Activated T-cell treated with anti-CD3 and anti-CD28 coated beads, Interleukin-2, amount 50 U/mL, for 72 hours (primary cell): ENCODE data around the gene CR1. TPM values are rescaled to one million over a fixed set of nuclear protein-coding genes. Genes with fewer than 3 reads are reported as not detected.
"Not testable (repeated sequence)": the region's sequence is repeated elsewhere in the genome, so short reads cannot be mapped to it uniquely, and the experiment has no call there.

Experiments
- ATAC-seq, 2 donors: fragments of 150-1000 bp; cut with Tn5 transposase; replicated peaks in 1 of 2; 2 replicates each; pipeline ENCODE4 v1.10.0; 2021; ENCODE audit warnings: moderate library complexity in 2 of 2, mild to moderate bottlenecking in 1 of 2
- DNase-seq, 2 donors: peaks; one replicate each; pipeline ENCODE4 v3.0.0; 2021 to 2022; ENCODE audit warnings: mixed read lengths in 1 of 2
- H3K27ac Mint-ChIP-seq: one replicate; pipeline ENCODE4 v1.8.0; 2022; ENCODE audit warnings: mild to moderate bottlenecking, moderate library complexity, mixed read lengths
- H3K27me3 Mint-ChIP-seq: one replicate; pipeline ENCODE4 v1.8.0; 2022; ENCODE audit warnings: low read depth, mixed read lengths
- H3K36me3 Mint-ChIP-seq, 2 donors: one replicate each; pipeline ENCODE4 v1.8.0; 2022; ENCODE audit warnings: mixed read lengths in 2 of 2, mild to moderate bottlenecking in 1 of 2; ENCODE audit not compliant: insufficient read depth in 2 of 2
- H3K4me1 Mint-ChIP-seq: one replicate; pipeline ENCODE4 v1.8.0; 2022; ENCODE audit warnings: low read depth, mixed read lengths
- H3K4me3 Mint-ChIP-seq, 2 donors: one replicate each; pipeline ENCODE4 v1.8.0; 2022; ENCODE audit warnings: mild to moderate bottlenecking in 2 of 2, mixed read lengths in 2 of 2, moderate library complexity in 2 of 2
- H3K9me3 Mint-ChIP-seq, 2 donors: one replicate each; pipeline ENCODE4 v1.8.0; 2022; ENCODE audit warnings: mixed read lengths in 2 of 2
- total RNA-seq, 2 donors: library from RNA; stranded (reverse); gene quantifications; one replicate each; pipeline ENCODE4 v1.2.3, GENCODE V29; 2022

The CR1 gene
- total RNA-seq, 2 donors from 2014 or later, result 0.09 to 0.22 TPM

GRCh38 chr1:207486198-207486597 lies 9.8 kb upstream of the CR1 start:
- Mint-ChIP-seq H3K4me1 (no peaks in the 10 kb centered on the region), H3K27ac (no peak overlapping the region), H3K27me3 (no peaks in the 10 kb centered on the region), H3K4me3 (no peak overlapping the region), H3K9me3 (no peaks in the 10 kb centered on the region), H3K36me3 (no peaks in the 10 kb centered on the region)
- DNase-seq, result no peak
- no peak for ATAC-seq

- Mint-ChIP-seq H3K4me1 (no peaks in the 10 kb centered on the region), H3K27ac (no peak overlapping the region), H3K36me3 (no peaks in the 10 kb centered on the region), H3K9me3 (no peaks in the 10 kb centered on the region), H3K4me3 (no peak overlapping the region), H3K27me3 (no peaks in the 10 kb centered on the region)
- no peak for DNase-seq
- no peak for ATAC-seq
These were observed 8.3 kb upstream of the CR1 start for GRCh38 chr1:207487636-207488035.

DNA sequence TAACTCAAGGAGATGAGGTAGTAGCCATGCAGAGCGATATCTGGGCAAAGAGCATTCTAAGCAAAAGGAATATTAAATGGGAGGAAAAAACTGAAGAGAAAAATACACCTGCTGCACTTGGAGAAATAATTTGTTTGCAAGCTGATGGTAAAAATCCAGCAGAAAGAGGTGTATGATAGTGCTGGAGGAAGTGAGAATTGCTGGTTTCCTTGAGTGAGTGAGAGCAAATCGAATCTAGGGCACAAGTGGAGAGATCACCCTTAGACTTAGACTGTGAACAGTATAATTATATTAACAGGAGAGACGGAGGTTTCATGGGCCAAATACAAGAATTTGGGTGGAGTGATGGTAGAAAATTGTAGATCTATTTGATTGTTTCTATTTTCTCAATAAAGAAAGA lies 2.7 kb upstream of the CR1 start:
- Mint-ChIP-seq H3K27ac (no peak overlapping the region), H3K9me3 (no peaks in the 10 kb centered on the region), H3K4me1 (peaks cover 12% of the 10 kb centered on the region), H3K27me3 (peaks cover 18% of the 10 kb centered on the region), H3K36me3 (no peaks in the 10 kb centered on the region), H3K4me3 (no peak overlapping the region)
- no peak for DNase-seq
- ATAC-seq, result no peak

GRCh38 chr1:207494171-207494570 lies 1.8 kb upstream of the CR1 start:
- H3K36me3 Mint-ChIP-seq, result no peaks in the 10 kb centered on the region
- no peak overlapping the region for H3K4me3 Mint-ChIP-seq
- H3K27ac Mint-ChIP-seq, result no peak overlapping the region
- no peak for ATAC-seq
- H3K27me3 Mint-ChIP-seq, result peaks cover 18% of the 10 kb centered on the region
- DNase-seq, result no peak
- H3K4me1 Mint-ChIP-seq, result peaks cover 15% of the 10 kb centered on the region
- no peaks in the 10 kb centered on the region for H3K9me3 Mint-ChIP-seq

- H3K9me3 Mint-ChIP-seq, DNase-seq, H3K36me3 Mint-ChIP-seq, ATAC-seq, H3K27ac Mint-ChIP-seq: not testable (repeated sequence)
- Mint-ChIP-seq H3K4me1 (peaks cover 26% of the 10 kb centered on the region), H3K4me3 (peak overlapping the region; percentile 77 to 83), H3K27me3 (peaks cover 18% of the 10 kb centered on the region)
These were observed 676 bp upstream of the CR1 start for GRCh38 chr1:207495281-207495680.

DNA sequence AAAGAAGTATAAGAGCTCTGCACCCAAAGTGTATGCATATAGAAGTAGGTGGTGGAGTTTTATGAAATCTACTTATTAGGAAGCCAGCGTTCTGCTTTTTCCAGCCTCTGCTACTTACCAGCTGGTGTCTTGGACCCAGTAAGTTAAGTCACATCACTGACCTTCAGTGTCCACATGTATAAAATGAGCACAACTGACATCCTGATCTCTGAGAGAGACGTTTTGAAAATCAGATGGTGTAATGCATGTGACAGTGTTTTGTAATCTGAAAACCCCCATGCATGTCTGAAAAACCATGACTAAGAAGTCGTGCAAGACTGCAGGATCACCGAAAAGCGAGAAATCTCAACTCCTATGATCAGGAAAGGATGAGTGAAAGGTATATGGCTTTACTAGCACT lies 2.0 kb downstream of the CR1 start:
- H3K4me3 Mint-ChIP-seq, result no peak overlapping the region
- no peaks in the 10 kb centered on the region for H3K36me3 Mint-ChIP-seq
- peaks cover 36% of the 10 kb centered on the region for H3K4me1 Mint-ChIP-seq
- no peaks in the 10 kb centered on the region for H3K9me3 Mint-ChIP-seq
- DNase-seq (no peak), ATAC-seq (no peak)
- peaks cover 38% of the 10 kb centered on the region for H3K27me3 Mint-ChIP-seq
- no peak overlapping the region for H3K27ac Mint-ChIP-seq

- H3K4me3 Mint-ChIP-seq, result peak overlapping the region in 1 of 2 donors; percentile 20
- peaks cover 38% of the 10 kb centered on the region for H3K27me3 Mint-ChIP-seq
- H3K4me1 Mint-ChIP-seq, result peaks cover 36% of the 10 kb centered on the region
- H3K27ac Mint-ChIP-seq, result peak overlapping the region; percentile 55
- ATAC-seq (peak; percentile 60 to 68), DNase-seq (peak; percentile 67 to 68)
- no peaks in the 10 kb centered on the region for H3K9me3 Mint-ChIP-seq
- no peaks in the 10 kb centered on the region for H3K36me3 Mint-ChIP-seq
These were observed 3.6 kb downstream of the CR1 start for GRCh38 chr1:207499573-207499972.

DNA sequence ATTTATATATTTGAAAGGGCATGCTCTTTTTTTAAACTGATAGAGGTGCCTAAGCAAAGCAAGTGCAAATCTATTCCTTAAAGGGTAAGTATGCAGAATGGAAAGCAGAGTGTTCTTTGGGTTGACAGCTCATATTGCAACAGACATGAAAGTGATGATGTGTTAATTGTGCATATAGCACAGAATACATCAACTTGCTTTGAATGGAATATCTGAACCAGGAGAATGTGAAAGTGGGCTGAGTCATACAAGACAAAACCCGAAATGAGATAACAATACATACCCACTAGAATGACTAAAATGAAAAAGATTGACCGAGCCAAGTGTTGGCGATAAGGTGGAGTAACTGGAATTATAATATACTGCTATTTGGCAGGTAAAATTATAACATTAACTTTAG lies 4.3 kb downstream of the CR1 start:
- ATAC-seq (peak; percentile 91 to 92), DNase-seq (peak; percentile 12 to 28)
- Mint-ChIP-seq H3K4me3 (no peak overlapping the region), H3K27ac (no peak overlapping the region), H3K27me3 (peaks cover 38% of the 10 kb centered on the region), H3K9me3 (no peaks in the 10 kb centered on the region), H3K4me1 (peaks cover 35% of the 10 kb centered on the region), H3K36me3 (no peaks in the 10 kb centered on the region)

- Mint-ChIP-seq H3K27ac (no peak overlapping the region), H3K27me3 (peaks cover 30% of the 10 kb centered on the region), H3K9me3 (no peaks in the 10 kb centered on the region), H3K36me3 (no peaks in the 10 kb centered on the region), H3K4me3 (no peak overlapping the region), H3K4me1 (peaks cover 28% of the 10 kb centered on the region)
- no peak for DNase-seq
- no peak for ATAC-seq
These were observed 5.1 kb downstream of the CR1 start for GRCh38 chr1:207501071-207501470.

GRCh38 chr1:207502726-207503125 lies 6.8 kb downstream of the CR1 start:
- DNase-seq, result no peak
- ATAC-seq, result no peak
- Mint-ChIP-seq H3K4me1 (peaks cover 28% of the 10 kb centered on the region), H3K36me3 (no peaks in the 10 kb centered on the region), H3K4me3 (no peak overlapping the region), H3K27me3 (peaks cover 33% of the 10 kb centered on the region), H3K9me3 (no peaks in the 10 kb centered on the region), H3K27ac (no peak overlapping the region)

- Mint-ChIP-seq H3K36me3 (no peaks in the 10 kb centered on the region), H3K27ac (no peak overlapping the region), H3K9me3 (no peaks in the 10 kb centered on the region), H3K27me3 (peaks cover 33% of the 10 kb centered on the region), H3K4me1 (peaks cover 23% of the 10 kb centered on the region), H3K4me3 (no peak overlapping the region)
- ATAC-seq, result no peak
- no peak for DNase-seq
These were observed 8.0 kb downstream of the CR1 start for GRCh38 chr1:207503950-207504349.

DNA sequence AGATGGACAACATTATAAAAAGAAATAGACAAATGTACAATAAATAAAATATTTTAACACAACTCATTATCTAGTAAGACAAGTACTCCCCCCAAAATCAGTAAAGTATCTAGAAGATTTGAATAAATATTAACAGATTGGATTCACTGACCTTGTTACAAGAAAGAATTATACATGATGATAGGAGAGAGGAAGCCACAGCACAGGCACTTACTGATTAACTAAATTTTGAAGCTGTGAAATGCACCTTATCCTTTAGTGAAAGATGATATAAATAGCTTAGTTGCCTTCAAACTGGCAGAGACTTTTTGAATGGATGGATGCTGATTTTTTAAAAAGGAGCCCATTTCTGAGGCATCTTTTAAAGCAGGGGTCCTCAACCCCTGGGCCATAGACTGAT lies 8.5 kb downstream of the CR1 start:
- no peaks in the 10 kb centered on the region for H3K9me3 Mint-ChIP-seq
- peaks cover 33% of the 10 kb centered on the region for H3K27me3 Mint-ChIP-seq
- H3K4me1 Mint-ChIP-seq, result peaks cover 18% of the 10 kb centered on the region
- DNase-seq (no peak), ATAC-seq (no peak)
- H3K36me3 Mint-ChIP-seq, result no peaks in the 10 kb centered on the region
- H3K4me3 Mint-ChIP-seq, result no peak overlapping the region
- H3K27ac Mint-ChIP-seq, result no peak overlapping the region

- Mint-ChIP-seq H3K4me3 (no peak overlapping the region), H3K27me3 (peaks cover 25% of the 10 kb centered on the region), H3K9me3 (no peaks in the 10 kb centered on the region), H3K27ac (peak overlapping the region; percentile 77), H3K36me3 (no peaks in the 10 kb centered on the region), H3K4me1 (no peaks in the 10 kb centered on the region)
- no peak for ATAC-seq
- DNase-seq, result no peak
These were observed 14.5 kb downstream of the CR1 start for GRCh38 chr1:207510444-207510843.

- peaks cover 0 to 2% of the 10 kb centered on the region in 2 donors for H3K36me3 Mint-ChIP-seq
- peaks cover 13% of the 10 kb centered on the region for H3K27me3 Mint-ChIP-seq
- no peak overlapping the region for H3K27ac Mint-ChIP-seq
- ATAC-seq, result no peak
- H3K4me3 Mint-ChIP-seq, result no peak overlapping the region
- no peaks in the 10 kb centered on the region for H3K9me3 Mint-ChIP-seq
- DNase-seq, result no peak
- no peaks in the 10 kb centered on the region for H3K4me1 Mint-ChIP-seq
These were observed 18.9 kb downstream of the CR1 start for GRCh38 chr1:207514890-207515289.
